Measurements from ENCODE around the gene SELPLG. TPM values are rescaled to one million over a fixed set of nuclear protein-coding genes. Genes with fewer than 3 reads are reported as not detected.

The SELPLG gene
- total RNA-seq, 1 donor from 2014 or later: 1.6 TPM

DNA sequence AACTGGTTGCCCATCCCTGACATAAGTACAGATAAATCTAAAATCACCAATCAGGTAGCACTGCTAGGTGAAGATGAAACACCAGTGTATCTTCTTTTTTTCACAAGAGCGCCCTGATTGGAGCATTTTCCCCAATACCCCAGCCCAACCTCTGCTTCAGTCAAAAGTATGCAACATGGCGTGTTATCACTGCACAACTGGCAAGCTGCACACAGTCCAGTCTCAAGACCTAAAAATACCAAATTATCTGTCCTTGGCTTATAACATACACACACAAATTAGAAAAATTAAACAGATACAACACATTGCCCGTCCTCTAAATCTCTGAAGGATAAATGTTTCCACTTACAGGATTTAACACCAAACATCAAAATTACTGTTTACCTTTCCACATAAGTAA is 20.2 kb upstream of the SELPLG start:
- H3K9me3 Mint-ChIP-seq (ENCODE audit: unreplicated experiment): no peaks in the 10 kb centered on the region
- TF ChIP-seq, protein P1, sequence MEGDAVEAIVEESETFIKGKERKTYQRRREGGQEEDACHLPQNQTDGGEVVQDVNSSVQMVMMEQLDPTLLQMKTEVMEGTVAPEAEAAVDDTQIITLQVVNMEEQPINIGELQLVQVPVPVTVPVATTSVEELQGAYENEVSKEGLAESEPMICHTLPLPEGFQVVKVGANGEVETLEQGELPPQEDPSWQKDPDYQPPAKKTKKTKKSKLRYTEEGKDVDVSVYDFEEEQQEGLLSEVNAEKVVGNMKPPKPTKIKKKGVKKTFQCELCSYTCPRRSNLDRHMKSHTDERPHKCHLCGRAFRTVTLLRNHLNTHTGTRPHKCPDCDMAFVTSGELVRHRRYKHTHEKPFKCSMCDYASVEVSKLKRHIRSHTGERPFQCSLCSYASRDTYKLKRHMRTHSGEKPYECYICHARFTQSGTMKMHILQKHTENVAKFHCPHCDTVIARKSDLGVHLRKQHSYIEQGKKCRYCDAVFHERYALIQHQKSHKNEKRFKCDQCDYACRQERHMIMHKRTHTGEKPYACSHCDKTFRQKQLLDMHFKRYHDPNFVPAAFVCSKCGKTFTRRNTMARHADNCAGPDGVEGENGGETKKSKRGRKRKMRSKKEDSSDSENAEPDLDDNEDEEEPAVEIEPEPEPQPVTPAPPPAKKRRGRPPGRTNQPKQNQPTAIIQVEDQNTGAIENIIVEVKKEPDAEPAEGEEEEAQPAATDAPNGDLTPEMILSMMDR (IDR thresholded peaks at IDR 0.05; ENCODE audit: unreplicated experiment): no peak
- H3K36me3 Mint-ChIP-seq (ENCODE audit: low read depth, unreplicated experiment): peaks cover 42% of the 10 kb centered on the region
- no peak for DNase-seq (ENCODE audit: low spot score)
- no peaks in the 10 kb centered on the region for H3K4me1 Mint-ChIP-seq (ENCODE audit: unreplicated experiment)
- peaks cover 5% of the 10 kb centered on the region for H3K27me3 Mint-ChIP-seq (ENCODE audit: unreplicated experiment)
- H3K27ac Mint-ChIP-seq (ENCODE audit: unreplicated experiment): no peak overlapping the region
- H3K4me3 Mint-ChIP-seq (ENCODE audit: unreplicated experiment): no peak overlapping the region

- no peak for DNase-seq (ENCODE audit: low spot score)
- Mint-ChIP-seq H3K27me3 (ENCODE audit: unreplicated experiment) (peaks cover 5% of the 10 kb centered on the region), H3K4me1 (ENCODE audit: unreplicated experiment) (no peaks in the 10 kb centered on the region), H3K36me3 (ENCODE audit: low read depth, unreplicated experiment) (peaks cover 43% of the 10 kb centered on the region), H3K27ac (ENCODE audit: unreplicated experiment) (no peak overlapping the region), H3K4me3 (ENCODE audit: unreplicated experiment) (no peak overlapping the region), H3K9me3 (ENCODE audit: unreplicated experiment) (no peaks in the 10 kb centered on the region)
- TF ChIP-seq, protein P1 (IDR thresholded peaks at IDR 0.05; ENCODE audit: unreplicated experiment): no peak
These were observed 19.4 kb upstream of the SELPLG start for GRCh38 chr12:108653082-108653516.

DNA sequence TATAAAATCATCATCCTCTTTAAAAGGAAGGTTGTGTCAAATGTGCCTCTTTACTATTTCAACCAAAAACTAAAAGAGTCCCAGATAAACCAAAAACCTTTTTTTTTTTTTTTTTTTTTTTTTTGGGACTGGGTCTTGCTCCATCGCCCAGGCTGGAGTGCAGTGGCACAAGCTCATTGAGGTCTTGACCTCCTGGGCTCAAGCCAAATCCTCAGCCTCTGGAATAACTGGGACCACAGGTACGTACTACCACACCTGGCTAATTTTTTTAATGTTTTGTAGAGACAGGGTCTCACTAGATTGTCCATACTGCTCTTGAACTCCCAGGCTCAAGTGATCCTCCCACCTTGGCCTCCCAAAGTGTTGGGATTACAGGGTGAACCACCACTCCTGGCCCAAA is 16.4 kb upstream of the SELPLG start:
- Mint-ChIP-seq H3K27me3 (ENCODE audit: unreplicated experiment) (peaks cover 6% of the 10 kb centered on the region), H3K4me1 (ENCODE audit: unreplicated experiment) (peaks cover 25% of the 10 kb centered on the region), H3K9me3 (ENCODE audit: unreplicated experiment) (no peaks in the 10 kb centered on the region), H3K27ac (ENCODE audit: unreplicated experiment) (no peak overlapping the region), H3K36me3 (ENCODE audit: low read depth, unreplicated experiment) (peaks cover 45% of the 10 kb centered on the region), H3K4me3 (ENCODE audit: unreplicated experiment) (no peak overlapping the region)
- no peak for DNase-seq (ENCODE audit: low spot score)
- TF ChIP-seq, protein P1 (IDR thresholded peaks at IDR 0.05; ENCODE audit: unreplicated experiment): no peak

- TF ChIP-seq, protein P1 (IDR thresholded peaks at IDR 0.05; ENCODE audit: unreplicated experiment): no peak
- no peak for DNase-seq (ENCODE audit: low spot score)
- Mint-ChIP-seq H3K36me3 (ENCODE audit: low read depth, unreplicated experiment) (peaks cover 49% of the 10 kb centered on the region), H3K9me3 (ENCODE audit: unreplicated experiment) (no peaks in the 10 kb centered on the region), H3K4me1 (ENCODE audit: unreplicated experiment) (peaks cover 29% of the 10 kb centered on the region), H3K27ac (ENCODE audit: unreplicated experiment) (no peak overlapping the region), H3K27me3 (ENCODE audit: unreplicated experiment) (peaks cover 6% of the 10 kb centered on the region), H3K4me3 (ENCODE audit: unreplicated experiment) (no peak overlapping the region)
These were observed 16.0 kb upstream of the SELPLG start for GRCh38 chr12:108649669-108650068.

DNA sequence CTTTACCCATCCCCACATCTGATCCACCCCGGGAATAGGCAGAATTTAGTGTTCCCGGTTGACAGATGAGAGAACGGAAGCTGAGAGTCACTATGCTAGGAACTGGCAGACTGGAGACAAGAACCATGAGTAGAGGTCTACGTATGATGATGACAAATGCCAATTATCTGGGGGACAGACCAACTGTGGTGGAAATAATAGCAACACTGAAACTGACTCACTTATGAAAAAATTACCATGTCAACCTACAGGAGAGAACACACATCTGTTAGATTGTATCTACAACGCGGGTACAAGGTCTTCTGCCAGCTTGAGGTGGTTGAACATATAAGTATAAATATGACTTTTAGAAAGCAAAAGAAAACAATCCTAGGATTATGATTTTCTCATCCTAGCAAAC is 15.4 kb upstream of the SELPLG start:
- Mint-ChIP-seq H3K4me1 (ENCODE audit: unreplicated experiment) (peaks cover 31% of the 10 kb centered on the region), H3K27ac (ENCODE audit: unreplicated experiment) (no peak overlapping the region), H3K36me3 (ENCODE audit: low read depth, unreplicated experiment) (peaks cover 51% of the 10 kb centered on the region), H3K4me3 (ENCODE audit: unreplicated experiment) (peak overlapping the region; percentile 33), H3K9me3 (ENCODE audit: unreplicated experiment) (no peaks in the 10 kb centered on the region), H3K27me3 (ENCODE audit: unreplicated experiment) (peaks cover 6% of the 10 kb centered on the region)
- DNase-seq (ENCODE audit: low spot score): no peak
- TF ChIP-seq, protein P1 (IDR thresholded peaks at IDR 0.05; ENCODE audit: unreplicated experiment): no peak

Data from endothelial cell (in vitro differentiated cells).